ENCODE results near the gene ATXN2. TPM values are rescaled to one million over a fixed set of nuclear protein-coding genes. Genes with fewer than 3 reads are reported as not detected.

ATXN2 gene
- total and polyA plus RNA-seq, 2 donors from 2014 or later, result 27.1 to 56.5 TPM

DNA sequence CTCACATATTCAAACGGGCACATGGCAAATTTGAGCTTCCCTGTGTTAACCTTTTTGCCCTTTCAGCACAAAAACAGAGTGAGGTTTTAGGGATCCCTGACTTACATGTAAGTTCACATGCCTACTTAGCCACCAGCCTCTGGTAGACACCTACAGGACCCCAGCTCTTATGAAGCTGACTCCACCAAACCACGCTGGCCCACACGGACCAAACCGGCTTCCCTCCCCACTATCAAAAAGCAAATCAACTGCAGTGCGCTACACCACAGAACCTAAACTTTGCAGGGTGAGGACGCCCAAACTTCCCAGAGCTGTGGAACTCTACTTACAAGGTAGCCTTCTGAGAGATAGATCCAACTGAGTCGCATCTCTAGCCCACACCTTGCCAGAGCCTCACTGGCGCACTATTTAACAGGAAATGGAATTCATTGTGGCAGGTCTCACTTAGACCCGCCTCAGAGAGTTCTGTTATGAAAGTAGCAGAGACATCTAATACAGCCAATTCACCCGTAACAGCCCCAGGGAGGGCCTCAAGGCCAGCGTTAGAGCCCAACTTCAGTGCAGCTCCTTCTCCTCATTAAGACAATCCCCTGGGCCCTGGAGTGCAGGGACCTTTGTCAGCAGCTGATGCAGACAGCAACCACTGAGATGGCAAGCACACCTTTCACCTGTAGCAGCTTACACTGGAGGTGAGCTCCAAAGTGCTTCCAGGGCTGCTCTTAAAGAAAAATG lies 144.2 kb downstream of the ATXN2 start:
- no peaks in the 10 kb centered on the region for H3K27me3 ChIP-seq (ENCODE audit: control insufficient read depth, insufficient read depth, low read length)
- FAIRE-seq (no peak), DNase-seq (no peak)
- no peak overlapping the region for H3K4me3 ChIP-seq (ENCODE audit: low read length in 3 of 3)
- no peaks in the 10 kb centered on the region for H3K9me3 ChIP-seq (ENCODE audit: control insufficient read depth in 2 of 3, insufficient read depth in 1 of 3, low read length in 3 of 3)
- peaks cover 0 to 22% (median 4%) of the 10 kb centered on the region in 3 donors for H3K4me1 ChIP-seq (ENCODE audit: control insufficient read depth in 2 of 3, insufficient read depth in 2 of 3, low read depth in 1 of 3, low read length in 3 of 3)
- H3K9ac ChIP-seq (ENCODE audit: low read length in 3 of 3), result no peak overlapping the region
- H3K36me3 ChIP-seq (ENCODE audit: control insufficient read depth in 2 of 3, insufficient read depth in 3 of 3, low read length in 3 of 3), result peaks cover 18 to 54% (median 43%) of the 10 kb centered on the region in 3 donors
- H3K27ac ChIP-seq (ENCODE audit: low read depth in 2 of 2, low read length in 2 of 2), result no peak overlapping the region
- TF ChIP-seq, protein P1, sequence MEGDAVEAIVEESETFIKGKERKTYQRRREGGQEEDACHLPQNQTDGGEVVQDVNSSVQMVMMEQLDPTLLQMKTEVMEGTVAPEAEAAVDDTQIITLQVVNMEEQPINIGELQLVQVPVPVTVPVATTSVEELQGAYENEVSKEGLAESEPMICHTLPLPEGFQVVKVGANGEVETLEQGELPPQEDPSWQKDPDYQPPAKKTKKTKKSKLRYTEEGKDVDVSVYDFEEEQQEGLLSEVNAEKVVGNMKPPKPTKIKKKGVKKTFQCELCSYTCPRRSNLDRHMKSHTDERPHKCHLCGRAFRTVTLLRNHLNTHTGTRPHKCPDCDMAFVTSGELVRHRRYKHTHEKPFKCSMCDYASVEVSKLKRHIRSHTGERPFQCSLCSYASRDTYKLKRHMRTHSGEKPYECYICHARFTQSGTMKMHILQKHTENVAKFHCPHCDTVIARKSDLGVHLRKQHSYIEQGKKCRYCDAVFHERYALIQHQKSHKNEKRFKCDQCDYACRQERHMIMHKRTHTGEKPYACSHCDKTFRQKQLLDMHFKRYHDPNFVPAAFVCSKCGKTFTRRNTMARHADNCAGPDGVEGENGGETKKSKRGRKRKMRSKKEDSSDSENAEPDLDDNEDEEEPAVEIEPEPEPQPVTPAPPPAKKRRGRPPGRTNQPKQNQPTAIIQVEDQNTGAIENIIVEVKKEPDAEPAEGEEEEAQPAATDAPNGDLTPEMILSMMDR (IDR thresholded peaks at IDR 0.05; ENCODE audit: borderline replicate concordance, extremely low read depth, insufficient read depth), result no peak
- intact Hi-C loops (cut with DNase I), result loop anchor here (5.0 kb wide), 1 partner anchor 58 kb away; no protein-coding TSS in a partner anchor

DNA sequence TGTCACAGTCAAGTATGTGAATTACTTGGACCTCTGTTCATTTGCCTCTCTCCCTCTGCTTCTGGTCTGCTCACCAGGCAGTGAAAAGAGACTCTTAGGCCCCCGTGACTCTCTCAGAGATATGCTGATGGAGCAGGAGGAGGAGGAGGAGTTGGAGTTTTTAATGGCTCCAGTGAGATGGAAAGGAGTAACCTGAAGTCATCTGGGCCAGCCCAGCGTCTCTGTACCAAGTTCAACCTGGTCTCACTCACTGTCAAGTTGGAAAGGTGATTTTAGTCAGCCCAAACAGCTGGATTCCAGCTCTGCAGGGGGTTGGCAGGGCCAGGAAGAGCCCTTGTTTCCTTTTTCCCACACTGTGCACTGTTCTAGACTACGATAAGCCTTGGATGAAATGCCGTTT lies 144.8 kb downstream of the ATXN2 start:
- Histone ChIP-seq H3K9ac (ENCODE audit: low read length in 3 of 3) (no peak overlapping the region), H3K36me3 (ENCODE audit: control insufficient read depth in 2 of 3, insufficient read depth in 3 of 3, low read length in 3 of 3) (peaks cover 18 to 54% (median 43%) of the 10 kb centered on the region in 3 donors), H3K27me3 (ENCODE audit: control insufficient read depth, insufficient read depth, low read length) (no peaks in the 10 kb centered on the region), H3K27ac (ENCODE audit: low read depth in 2 of 2, low read length in 2 of 2) (peak overlapping the region in 1 of 2 donors; percentile 38), H3K4me3 (ENCODE audit: low read length in 3 of 3) (no peak overlapping the region), H3K4me1 (ENCODE audit: control insufficient read depth in 2 of 3, insufficient read depth in 2 of 3, low read depth in 1 of 3, low read length in 3 of 3) (peaks cover 0 to 25% (median 6%) of the 10 kb centered on the region in 3 donors), H3K9me3 (ENCODE audit: control insufficient read depth in 2 of 3, insufficient read depth in 1 of 3, low read length in 3 of 3) (no peaks in the 10 kb centered on the region)
- intact Hi-C loops (cut with DNase I), result loop anchor here (5.0 kb wide), 1 partner anchor 57 kb away; no protein-coding TSS in a partner anchor
- no peak for DNase-seq
- FAIRE-seq, result no peak
- TF ChIP-seq, protein P1 (IDR thresholded peaks at IDR 0.05; ENCODE audit: borderline replicate concordance, extremely low read depth, insufficient read depth), result no peak

DNA sequence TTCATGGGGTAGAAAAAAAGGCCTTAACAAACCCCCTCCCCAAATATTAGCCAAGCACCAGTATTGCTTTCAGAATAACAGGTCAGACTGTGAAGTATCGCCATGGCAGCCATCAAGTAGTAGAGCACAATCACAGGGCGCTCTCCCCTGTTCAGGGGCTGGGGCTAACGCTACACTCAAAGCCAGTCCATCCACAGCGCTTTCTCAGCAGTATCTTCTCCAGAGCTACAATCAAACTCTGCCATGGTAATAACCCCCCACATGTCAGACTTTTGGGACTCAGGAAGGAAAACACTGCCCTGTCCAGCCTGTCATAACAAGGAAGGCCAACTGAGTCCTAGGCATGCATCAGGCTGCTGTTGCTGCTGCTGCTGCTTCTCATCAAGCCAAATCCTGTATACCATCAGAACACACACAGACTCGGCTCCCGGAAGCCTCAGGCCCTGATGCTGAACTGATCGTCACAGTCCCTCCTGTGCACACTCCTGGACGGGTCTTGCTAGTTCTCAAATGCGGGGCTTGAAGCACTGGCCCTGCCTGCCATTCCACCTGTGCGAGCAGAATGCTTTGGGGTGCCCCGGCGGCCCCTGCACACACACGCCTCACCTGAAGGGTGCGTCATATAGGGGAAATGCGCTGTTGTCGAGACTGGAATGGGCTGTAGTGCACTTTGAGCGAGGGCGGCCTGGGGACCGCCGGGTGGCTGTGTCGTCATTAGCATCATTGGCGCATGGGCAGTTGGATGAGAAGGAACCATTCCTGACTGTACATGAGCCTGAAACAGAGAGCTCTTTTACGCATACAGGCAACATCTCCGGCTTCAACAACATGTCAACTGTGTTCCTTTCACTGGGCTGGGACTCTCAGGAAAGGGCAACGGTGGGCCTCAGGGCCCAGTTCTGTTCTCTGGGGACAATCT lies 145.8 kb downstream of the ATXN2 start:
- Histone ChIP-seq H3K9me3 (ENCODE audit: control insufficient read depth in 2 of 3, insufficient read depth in 1 of 3, low read length in 3 of 3) (no peaks in the 10 kb centered on the region), H3K27ac (ENCODE audit: low read depth in 2 of 2, low read length in 2 of 2) (peak overlapping the region in 1 of 2 donors; percentile 5), H3K4me3 (ENCODE audit: low read length in 3 of 3) (no peak overlapping the region), H3K36me3 (ENCODE audit: control insufficient read depth in 2 of 3, insufficient read depth in 3 of 3, low read length in 3 of 3) (peaks cover 20 to 58% (median 48%) of the 10 kb centered on the region in 3 donors), H3K27me3 (ENCODE audit: control insufficient read depth, insufficient read depth, low read length) (no peaks in the 10 kb centered on the region), H3K4me1 (ENCODE audit: control insufficient read depth in 2 of 3, insufficient read depth in 2 of 3, low read depth in 1 of 3, low read length in 3 of 3) (peaks cover 0 to 23% (median 12%) of the 10 kb centered on the region in 3 donors), H3K9ac (ENCODE audit: low read length in 3 of 3) (no peak overlapping the region)
- no peak for DNase-seq
- TF ChIP-seq, protein P1 (IDR thresholded peaks at IDR 0.05; ENCODE audit: borderline replicate concordance, extremely low read depth, insufficient read depth), result no peak
- intact Hi-C loops (cut with DNase I), result loop anchor here (5.0 kb wide), 1 partner anchor 56 kb away; no protein-coding TSS in a partner anchor
- no peak for FAIRE-seq
